Measurements from ENCODE around the gene POC1A. TPM values are rescaled to one million over a fixed set of nuclear protein-coding genes. Genes with fewer than 3 reads are reported as not detected.

The POC1A gene
- total and polyA plus RNA-seq, 7 donors = 0.66 to 15.8 (median 1.7) TPM

- intact Hi-C loops (cut with DNase I) = no loop called here
- TF ChIP-seq EP300 (IDR thresholded peaks at IDR 0.05) = no peak
- TF ChIP-seq POLR2A (IDR thresholded peaks at IDR 0.05) = no peak
- no peak for TF ChIP-seq POLR2AphosphoS5 (IDR thresholded peaks at IDR 0.05)
- DNase-seq = peak; percentile 22
- WGBS, 2 donors = 95 to 96% methylated on average over 7 of the region's 7 CpGs
- no peak overlapping the region for H3K4me3 ChIP-seq
- H3K27me3 ChIP-seq = no peaks in the 10 kb centered on the region
- H3K36me3 ChIP-seq = no peaks in the 10 kb centered on the region
- no peaks in the 10 kb centered on the region for H3K9me3 ChIP-seq
- H3K27ac ChIP-seq = no peak overlapping the region
- H3K4me1 ChIP-seq = peaks cover 0 to 22% (median 16%) of the 10 kb centered on the region in 4 donors
These were observed 61.3 kb downstream of the POC1A start for GRCh38 chr3:52092891-52093290.

- Histone ChIP-seq H3K4me3 (no peak overlapping the region), H3K9me3 (no peaks in the 10 kb centered on the region), H3K27ac (no peak overlapping the region), H3K4me1 (peaks cover 0 to 22% (median 16%) of the 10 kb centered on the region in 4 donors), H3K36me3 (no peaks in the 10 kb centered on the region), H3K27me3 (no peaks in the 10 kb centered on the region)
- DNase-seq = peak; percentile 11
- intact Hi-C loops (cut with DNase I) = no loop called here
- no peak for TF ChIP-seq EP300 (IDR thresholded peaks at IDR 0.05)
- no peak for TF ChIP-seq POLR2A (IDR thresholded peaks at IDR 0.05)
- no peak for TF ChIP-seq POLR2AphosphoS5 (IDR thresholded peaks at IDR 0.05)
- no peak for TF ChIP-seq CTCF (IDR thresholded peaks at IDR 0.05)
- 74 to 76% methylated on average over 1 of the region's 1 CpG for WGBS, 2 donors
These were observed 62.0 kb downstream of the POC1A start for GRCh38 chr3:52092271-52092660.

GRCh38 chr3:52091586-52092270 is 62.5 kb downstream of the POC1A start:
- H3K4me1 ChIP-seq = peaks cover 0 to 22% (median 16%) of the 10 kb centered on the region in 4 donors
- H3K9me3 ChIP-seq = no peaks in the 10 kb centered on the region
- no peaks in the 10 kb centered on the region for H3K27me3 ChIP-seq
- H3K36me3 ChIP-seq = no peaks in the 10 kb centered on the region
- 91 to 95% methylated on average over 5 of the region's 5 CpGs for WGBS, 2 donors
- TF ChIP-seq EP300 (IDR thresholded peaks at IDR 0.05) (no peak), CTCF (IDR thresholded peaks at IDR 0.05) (no peak), POLR2A (IDR thresholded peaks at IDR 0.05) (no peak), POLR2AphosphoS5 (IDR thresholded peaks at IDR 0.05) (no peak)
- intact Hi-C loops (cut with DNase I) = no loop called here
- no peak overlapping the region for H3K4me3 ChIP-seq
- DNase-seq = peak; percentile 46
- no peak overlapping the region for H3K27ac ChIP-seq

GRCh38 chr3:52090933-52091468 is 63.2 kb downstream of the POC1A start:
- peak; percentile 46 for DNase-seq
- H3K9me3 ChIP-seq = no peaks in the 10 kb centered on the region
- 93 to 94% methylated on average over 8 of the region's 8 CpGs for WGBS, 2 donors
- intact Hi-C loops (cut with DNase I) = no loop called here
- H3K27ac ChIP-seq = peak overlapping the region in 2 of 4 donors; percentile 58 to 68
- no peaks in the 10 kb centered on the region for H3K27me3 ChIP-seq
- no peak overlapping the region for H3K4me3 ChIP-seq
- H3K4me1 ChIP-seq = peaks cover 0 to 22% (median 16%) of the 10 kb centered on the region in 4 donors
- no peak for TF ChIP-seq POLR2AphosphoS5 (IDR thresholded peaks at IDR 0.05)
- no peak for TF ChIP-seq CTCF (IDR thresholded peaks at IDR 0.05)
- TF ChIP-seq POLR2A (IDR thresholded peaks at IDR 0.05) = no peak
- no peak for TF ChIP-seq EP300 (IDR thresholded peaks at IDR 0.05)
- no peaks in the 10 kb centered on the region for H3K36me3 ChIP-seq

GRCh38 chr3:52090131-52090932 is 63.9 kb downstream of the POC1A start:
- no peak for DNase-seq
- no peaks in the 10 kb centered on the region for H3K9me3 ChIP-seq

More at GRCh38 chr3:52090131-52090932, 63.9 kb downstream of the POC1A start:
- TF ChIP-seq CTCF (IDR thresholded peaks at IDR 0.05) (no peak), POLR2AphosphoS5 (IDR thresholded peaks at IDR 0.05) (no peak), POLR2A (IDR thresholded peaks at IDR 0.05) (no peak), EP300 (IDR thresholded peaks at IDR 0.05) (no peak)
- no peak overlapping the region for H3K4me3 ChIP-seq
- intact Hi-C loops (cut with DNase I) = no loop called here
- peak overlapping the region; percentile 45 to 68 (median 56) for H3K27ac ChIP-seq
- H3K36me3 ChIP-seq = no peaks in the 10 kb centered on the region
- H3K27me3 ChIP-seq = no peaks in the 10 kb centered on the region
- WGBS, 2 donors = 82 to 86% methylated on average over 12 of the region's 12 CpGs
- H3K4me1 ChIP-seq = peaks cover 0 to 22% (median 16%) of the 10 kb centered on the region in 4 donors
